ENCODE results near the gene NPAS4. TPM values are rescaled to one million over a fixed set of nuclear protein-coding genes. Genes with fewer than 3 reads are reported as not detected.
A peak's percentile ranks its signal among the peaks of the same experiment; 100 is the strongest.

Gene NPAS4
- total and polyA plus RNA-seq, 9 of the 15 experiments (the other 6 are each of a cell fraction or from before 2014, with no cell fraction given) = not detected

DNA sequence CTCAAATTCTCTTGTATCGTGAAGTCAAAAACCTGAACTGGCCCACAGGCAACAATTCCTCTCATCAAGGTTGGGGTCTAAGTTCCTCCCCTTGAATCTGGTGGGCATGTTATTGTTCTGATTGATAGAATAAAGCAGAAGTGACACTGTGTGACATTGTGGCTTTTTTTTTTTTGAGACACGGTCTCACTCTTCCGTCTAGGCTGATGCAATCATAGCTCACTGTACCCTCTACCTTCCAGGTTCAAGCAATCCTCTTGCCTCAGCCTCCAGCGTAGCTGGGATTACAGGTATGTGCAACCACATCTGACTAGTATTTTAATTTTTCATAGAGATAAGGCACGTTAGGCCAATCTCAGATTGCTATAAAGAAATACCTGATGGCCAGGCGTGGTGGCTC is 37.0 kb downstream of the NPAS4 start (continued):
- TF ChIP-seq, protein P1, sequence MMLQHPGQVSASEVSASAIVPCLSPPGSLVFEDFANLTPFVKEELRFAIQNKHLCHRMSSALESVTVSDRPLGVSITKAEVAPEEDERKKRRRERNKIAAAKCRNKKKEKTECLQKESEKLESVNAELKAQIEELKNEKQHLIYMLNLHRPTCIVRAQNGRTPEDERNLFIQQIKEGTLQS (IDR thresholded peaks at IDR 0.05) = peak; percentile 78
- TF ChIP-seq, protein P1 (CRISPR knock-in tag; conservative IDR thresholded peaks at IDR 0.05) = no peak
- TF ChIP-seq SOX6 (IDR thresholded peaks at IDR 0.05) (peak; percentile 52; the same call in 1 of the 2 replicates), NFYB (IDR thresholded peaks at IDR 0.05; ENCODE audit: extremely low read depth, insufficient read length) (no peak), RHOXF2B (CRISPR knock-in tag; conservative IDR thresholded peaks at IDR 0.05) (no peak), MED1 (CRISPR knock-in tag; IDR thresholded peaks at IDR 0.05; ENCODE audit: borderline replicate concordance) (no peak), ATF1 (CRISPR knock-in tag; IDR thresholded peaks at IDR 0.05) (no peak), ATF1 (tag; IDR thresholded peaks at IDR 0.05) (no peak), DIDO1 (tag; IDR thresholded peaks at IDR 0.05; ENCODE audit: low read depth) (no peak), ZNF408 (CRISPR knock-in tag; IDR thresholded peaks at IDR 0.05; ENCODE audit: low read depth) (no peak), CBFA2T3 (IDR thresholded peaks at IDR 0.05) (no peak), ATF7 (IDR thresholded peaks at IDR 0.05) (peak; percentile 60; the same call in 1 of the 2 replicates), CHD2 (IDR thresholded peaks at IDR 0.05; ENCODE audit: low read depth, low read length) (no peak)
- TF ChIP-seq, protein P2, sequence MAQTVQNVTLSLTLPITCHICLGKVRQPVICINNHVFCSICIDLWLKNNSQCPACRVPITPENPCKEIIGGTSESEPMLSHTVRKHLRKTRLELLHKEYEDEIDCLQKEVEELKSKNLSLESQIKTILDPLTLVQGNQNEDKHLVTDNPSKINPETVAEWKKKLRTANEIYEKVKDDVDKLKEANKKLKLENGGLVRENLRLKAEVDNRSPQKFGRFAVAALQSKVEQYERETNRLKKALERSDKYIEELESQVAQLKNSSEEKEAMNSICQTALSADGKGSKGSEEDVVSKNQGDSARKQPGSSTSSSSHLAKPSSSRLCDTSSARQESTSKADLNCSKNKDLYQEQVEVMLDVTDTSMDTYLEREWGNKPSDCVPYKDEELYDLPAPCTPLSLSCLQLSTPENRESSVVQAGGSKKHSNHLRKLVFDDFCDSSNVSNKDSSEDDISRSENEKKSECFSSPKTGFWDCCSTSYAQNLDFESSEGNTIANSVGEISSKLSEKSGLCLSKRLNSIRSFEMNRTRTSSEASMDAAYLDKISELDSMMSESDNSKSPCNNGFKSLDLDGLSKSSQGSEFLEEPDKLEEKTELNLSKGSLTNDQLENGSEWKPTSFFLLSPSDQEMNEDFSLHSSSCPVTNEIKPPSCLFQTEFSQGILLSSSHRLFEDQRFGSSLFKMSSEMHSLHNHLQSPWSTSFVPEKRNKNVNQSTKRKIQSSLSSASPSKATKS (CRISPR knock-in tag; IDR thresholded peaks at IDR 0.05) = no peak
- TF ChIP-seq, protein P3, sequence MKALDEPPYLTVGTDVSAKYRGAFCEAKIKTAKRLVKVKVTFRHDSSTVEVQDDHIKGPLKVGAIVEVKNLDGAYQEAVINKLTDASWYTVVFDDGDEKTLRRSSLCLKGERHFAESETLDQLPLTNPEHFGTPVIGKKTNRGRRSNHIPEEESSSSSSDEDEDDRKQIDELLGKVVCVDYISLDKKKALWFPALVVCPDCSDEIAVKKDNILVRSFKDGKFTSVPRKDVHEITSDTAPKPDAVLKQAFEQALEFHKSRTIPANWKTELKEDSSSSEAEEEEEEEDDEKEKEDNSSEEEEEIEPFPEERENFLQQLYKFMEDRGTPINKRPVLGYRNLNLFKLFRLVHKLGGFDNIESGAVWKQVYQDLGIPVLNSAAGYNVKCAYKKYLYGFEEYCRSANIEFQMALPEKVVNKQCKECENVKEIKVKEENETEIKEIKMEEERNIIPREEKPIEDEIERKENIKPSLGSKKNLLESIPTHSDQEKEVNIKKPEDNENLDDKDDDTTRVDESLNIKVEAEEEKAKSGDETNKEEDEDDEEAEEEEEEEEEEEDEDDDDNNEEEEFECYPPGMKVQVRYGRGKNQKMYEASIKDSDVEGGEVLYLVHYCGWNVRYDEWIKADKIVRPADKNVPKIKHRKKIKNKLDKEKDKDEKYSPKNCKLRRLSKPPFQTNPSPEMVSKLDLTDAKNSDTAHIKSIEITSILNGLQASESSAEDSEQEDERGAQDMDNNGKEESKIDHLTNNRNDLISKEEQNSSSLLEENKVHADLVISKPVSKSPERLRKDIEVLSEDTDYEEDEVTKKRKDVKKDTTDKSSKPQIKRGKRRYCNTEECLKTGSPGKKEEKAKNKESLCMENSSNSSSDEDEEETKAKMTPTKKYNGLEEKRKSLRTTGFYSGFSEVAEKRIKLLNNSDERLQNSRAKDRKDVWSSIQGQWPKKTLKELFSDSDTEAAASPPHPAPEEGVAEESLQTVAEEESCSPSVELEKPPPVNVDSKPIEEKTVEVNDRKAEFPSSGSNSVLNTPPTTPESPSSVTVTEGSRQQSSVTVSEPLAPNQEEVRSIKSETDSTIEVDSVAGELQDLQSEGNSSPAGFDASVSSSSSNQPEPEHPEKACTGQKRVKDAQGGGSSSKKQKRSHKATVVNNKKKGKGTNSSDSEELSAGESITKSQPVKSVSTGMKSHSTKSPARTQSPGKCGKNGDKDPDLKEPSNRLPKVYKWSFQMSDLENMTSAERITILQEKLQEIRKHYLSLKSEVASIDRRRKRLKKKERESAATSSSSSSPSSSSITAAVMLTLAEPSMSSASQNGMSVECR (CRISPR knock-in tag; IDR thresholded peaks at IDR 0.05) = no peak
- TF ChIP-seq, protein P4, sequence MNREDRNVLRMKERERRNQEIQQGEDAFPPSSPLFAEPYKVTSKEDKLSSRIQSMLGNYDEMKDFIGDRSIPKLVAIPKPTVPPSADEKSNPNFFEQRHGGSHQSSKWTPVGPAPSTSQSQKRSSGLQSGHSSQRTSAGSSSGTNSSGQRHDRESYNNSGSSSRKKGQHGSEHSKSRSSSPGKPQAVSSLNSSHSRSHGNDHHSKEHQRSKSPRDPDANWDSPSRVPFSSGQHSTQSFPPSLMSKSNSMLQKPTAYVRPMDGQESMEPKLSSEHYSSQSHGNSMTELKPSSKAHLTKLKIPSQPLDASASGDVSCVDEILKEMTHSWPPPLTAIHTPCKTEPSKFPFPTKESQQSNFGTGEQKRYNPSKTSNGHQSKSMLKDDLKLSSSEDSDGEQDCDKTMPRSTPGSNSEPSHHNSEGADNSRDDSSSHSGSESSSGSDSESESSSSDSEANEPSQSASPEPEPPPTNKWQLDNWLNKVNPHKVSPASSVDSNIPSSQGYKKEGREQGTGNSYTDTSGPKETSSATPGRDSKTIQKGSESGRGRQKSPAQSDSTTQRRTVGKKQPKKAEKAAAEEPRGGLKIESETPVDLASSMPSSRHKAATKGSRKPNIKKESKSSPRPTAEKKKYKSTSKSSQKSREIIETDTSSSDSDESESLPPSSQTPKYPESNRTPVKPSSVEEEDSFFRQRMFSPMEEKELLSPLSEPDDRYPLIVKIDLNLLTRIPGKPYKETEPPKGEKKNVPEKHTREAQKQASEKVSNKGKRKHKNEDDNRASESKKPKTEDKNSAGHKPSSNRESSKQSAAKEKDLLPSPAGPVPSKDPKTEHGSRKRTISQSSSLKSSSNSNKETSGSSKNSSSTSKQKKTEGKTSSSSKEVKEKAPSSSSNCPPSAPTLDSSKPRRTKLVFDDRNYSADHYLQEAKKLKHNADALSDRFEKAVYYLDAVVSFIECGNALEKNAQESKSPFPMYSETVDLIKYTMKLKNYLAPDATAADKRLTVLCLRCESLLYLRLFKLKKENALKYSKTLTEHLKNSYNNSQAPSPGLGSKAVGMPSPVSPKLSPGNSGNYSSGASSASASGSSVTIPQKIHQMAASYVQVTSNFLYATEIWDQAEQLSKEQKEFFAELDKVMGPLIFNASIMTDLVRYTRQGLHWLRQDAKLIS (CRISPR knock-in tag; IDR thresholded peaks at IDR 0.05) = no peak
